Thoracic aorta endothelial cell (primary cell): ENCODE measurements around the gene RNF113A. TPM values are rescaled to one million over a fixed set of nuclear protein-coding genes. Genes with fewer than 3 reads are reported as not detected.

ENCODE experiments used
- total RNA-seq: library from RNA; depleted of rRNA; stranded (reverse); fragments of >200 nt; gene quantifications from 2 replicates; pipeline ENCODE4 v1.2.3, GENCODE V29; 2012

Gene RNF113A
- total RNA-seq = 10.4 and 13.0 TPM in 2 replicates

GRCh38 chrX:119871599-119872395 lies at the start of gene RNF113A, which contains the start of gene NDUFA1:
Gene RNF113A, minus strand, starts transcription at chrX:119871733. Its CDS starts 120 bp downstream, at chrX:119871613.
Gene NDUFA1, plus strand, starts transcription at chrX:119871832. Its CDS starts 80 bp downstream, at chrX:119871912.

GRCh38 chrX:119895843-119896326 lies 24.4 kb upstream of the RNF113A start, which contains the start of gene AKAP14:
Gene AKAP14, plus strand, starts transcription at chrX:119895893. Its CDS starts 7,331 bp downstream, at chrX:119903224.

GRCh38 chrX:119852382-119853353 lies 18.9 kb downstream of the RNF113A start, which contains the start of gene UPF3B:
Gene UPF3B, minus strand, starts transcription at chrX:119852963. Its CDS starts 35 bp downstream, at chrX:119852928.

Other genes starting within 250 kb of the RNF113A start
- gene SEPTIN6, start 178.6 kb downstream of the RNF113A start, total RNA-seq = 29.4 and 32.2 TPM in 2 replicates
- not detected in 2 replicates for gene SOWAHD, start 113.1 kb downstream of the RNF113A start, total RNA-seq
- gene RPL39, start 80.1 kb downstream of the RNF113A start, total RNA-seq = 1,694 and 2,039 TPM in 2 replicates
- gene UPF3B, start 18.8 kb downstream of the RNF113A start, total RNA-seq = 4.1 and 4.9 TPM in 2 replicates
- gene NDUFA1, start 99 bp upstream of the RNF113A start, total RNA-seq = 54.2 and 66.2 TPM in 2 replicates
- gene AKAP14, start 24.2 kb upstream of the RNF113A start, total RNA-seq = not detected in 2 replicates
- gene NKAP, start 72.0 kb upstream of the RNF113A start, total RNA-seq = 5.5 and 5.6 TPM in 2 replicates
- not detected in 2 replicates for gene RHOXF2B, start 206.0 kb upstream of the RNF113A start, total RNA-seq
- gene RHOXF1, start 244.2 kb upstream of the RNF113A start, total RNA-seq = not detected in 2 replicates